WTC11 (cell line): ENCODE measurements around the gene RECQL5. TPM values are rescaled to one million over a fixed set of nuclear protein-coding genes. Genes with fewer than 3 reads are reported as not detected.

Experiments used
- ATAC-seq: fragments of 200-7000 bp; cut with Tn5 transposase; 2 replicates; pipeline ENCODE4 v1.10.0; 2021; ENCODE audit warnings: mild to moderate bottlenecking, moderate library complexity
- CTCF ChIA-PET: fragments of 300-600 bp; sonication (Branson Sonifier 250); formaldehyde crosslinking; loops from one replicate; lab custom pipeline; 2021; ENCODE audit warnings: antibody characterized with exemption; lab: Charles Lee
- POLR2A ChIA-PET: fragments of 350-600 bp; sonication (Branson Sonifier 250); formaldehyde crosslinking; loops from one replicate; lab custom pipeline; 2021; ENCODE audit warnings: antibody characterized with exemption; lab: Charles Lee
- DNase-seq: peaks from one replicate; pipeline ENCODE4 v3.0.0; 2021; ENCODE audit warnings: low spot score
- H3K27ac Mint-ChIP-seq: 2 replicates; pipeline ENCODE4 v1.8.0; 2021; ENCODE audit warnings: mixed read lengths
- H3K27me3 Mint-ChIP-seq: 2 replicates; pipeline ENCODE4 v1.8.0; 2021; ENCODE audit warnings: low read depth, mild to moderate bottlenecking, moderate library complexity, mixed read lengths
- H3K36me3 Mint-ChIP-seq: 2 replicates; pipeline ENCODE4 v1.8.0; 2021; ENCODE audit warnings: mixed read lengths
- H3K4me1 Mint-ChIP-seq: 2 replicates; pipeline ENCODE4 v1.8.0; 2022; ENCODE audit warnings: mixed read lengths
- H3K4me3 Mint-ChIP-seq: 2 replicates; pipeline ENCODE4 v1.8.0; 2021; ENCODE audit warnings: mild to moderate bottlenecking, moderate library complexity, mixed read lengths
- H3K9me3 Mint-ChIP-seq: 2 replicates; pipeline ENCODE4 v1.8.0; 2021; ENCODE audit warnings: mixed read lengths
- ATF1 ChIP-seq: sonication (generic); formaldehyde crosslinking; IDR thresholded peaks from 2 replicates; pipeline ENCODE4 v1.8.1; 2023; ENCODE audit warnings: mild to moderate bottlenecking, moderate library complexity, missing genetic modification reagents
- CBFB ChIP-seq: sonication (generic); formaldehyde crosslinking; IDR thresholded peaks from 2 replicates; pipeline ENCODE4 v1.8.1; 2022; ENCODE audit warnings: mild to moderate bottlenecking, low read depth, missing genetic modification reagents
- GABPB1 ChIP-seq: sonication (generic); formaldehyde crosslinking; IDR thresholded peaks from 2 replicates; pipeline ENCODE4 v1.8.1; 2023; ENCODE audit warnings: mild to moderate bottlenecking, missing genetic modification reagents
- NFE2L1 ChIP-seq: sonication (generic); formaldehyde crosslinking; IDR thresholded peaks from 2 replicates; pipeline ENCODE4 v1.8.1; 2023; ENCODE audit warnings: missing genetic modification reagents
- RORB ChIP-seq: fragments of 250-450 bp; sonication (Bioruptor Pico); IDR thresholded peaks from 2 replicates; pipeline ENCODE4 v1.9.0; 2021; ENCODE audit warnings: mild to moderate bottlenecking
- SP1 ChIP-seq: sonication (generic); formaldehyde crosslinking; conservative IDR thresholded peaks from 2 replicates; pipeline ENCODE4 v1.8.1; 2022; ENCODE audit warnings: missing genetic modification reagents
- TP53 ChIP-seq: sonication (generic); formaldehyde crosslinking; IDR thresholded peaks from 2 replicates; pipeline ENCODE4 v1.8.1; 2023; ENCODE audit warnings: mild to moderate bottlenecking, missing genetic modification reagents
- ZBTB43 ChIP-seq: sonication (generic); formaldehyde crosslinking; IDR thresholded peaks from 2 replicates; pipeline ENCODE4 v1.8.1; 2023; ENCODE audit warnings: mild to moderate bottlenecking, missing genetic modification reagents
- ZMAT4 ChIP-seq: fragments of 250-450 bp; sonication (Bioruptor Pico); IDR thresholded peaks from 2 replicates; pipeline ENCODE4 v1.9.0; 2021; ENCODE audit warnings: mild to moderate bottlenecking
- ZNF219 ChIP-seq: sonication (generic); formaldehyde crosslinking; IDR thresholded peaks from 2 replicates; pipeline ENCODE4 v1.8.0; 2023; ENCODE audit warnings: missing genetic modification reagents, mild to moderate bottlenecking, borderline replicate concordance
- ZNF281 ChIP-seq: sonication (generic); formaldehyde crosslinking; IDR thresholded peaks from 2 replicates; pipeline ENCODE4 v1.8.0; 2023; ENCODE audit warnings: mild to moderate bottlenecking, missing genetic modification reagents
- ZNF396 ChIP-seq: fragments of 250-450 bp; sonication (Bioruptor Pico); IDR thresholded peaks from 2 replicates; pipeline ENCODE4 v1.8.0; 2021; ENCODE audit warnings: mild to moderate bottlenecking, moderate library complexity, borderline replicate concordance
- ZNF532 ChIP-seq: fragments of 250-450 bp; sonication (Bioruptor Pico); IDR thresholded peaks from 2 replicates; pipeline ENCODE4 v1.9.0; 2021; ENCODE audit warnings: mild to moderate bottlenecking, borderline replicate concordance
- total RNA-seq: library from RNA; stranded (reverse); gene quantifications from 3 replicates; pipeline ENCODE4 v1.2.3, GENCODE V29; 2021

Gene RECQL5
- total RNA-seq, 1 experiment from 2014 or later = 51.0 TPM

GRCh38 chr17:75707079-75707571, 40.2 kb upstream of the RECQL5 start (continued):
- TF ChIP-seq ZNF532 = no peak
- TF ChIP-seq SP1 (CRISPR knock-in tag) = no peak
- TF ChIP-seq, all 79 proteins: peak for 0

GRCh38 chr17:75706042-75706728, 39.2 kb upstream of the RECQL5 start:
- POLR2A ChIA-PET = no interaction called here
- no peak for ATAC-seq
- TF ChIP-seq TP53 (CRISPR knock-in tag) (no peak), ZNF219 (CRISPR knock-in tag) (no peak), ZBTB43 (CRISPR knock-in tag) (no peak), RORB (CRISPR knock-in tag) (no peak), ATF1 (CRISPR knock-in tag) (no peak), CBFB (no peak), ZNF396 (no peak), ZNF281 (no peak)
- TF ChIP-seq, all 79 proteins: peak for 0
- no peaks in the 10 kb centered on the region for H3K9me3 Mint-ChIP-seq
- peaks cover 36% of the 10 kb centered on the region for H3K36me3 Mint-ChIP-seq
- no peaks in the 10 kb centered on the region for H3K4me1 Mint-ChIP-seq
- no peak overlapping the region for H3K27ac Mint-ChIP-seq
- no peak for DNase-seq
- H3K27me3 Mint-ChIP-seq = no peaks in the 10 kb centered on the region
- no peak overlapping the region for H3K4me3 Mint-ChIP-seq
- CTCF ChIA-PET = interaction anchor here (0.8 to 1.9 kb wide), 6 partner anchors 15 to 105 kb away, joined by 3 to 12 read pairs (median 3); partner anchors contain the start of genes ITGB4 and SMIM5

- peaks cover 46% of the 10 kb centered on the region for H3K36me3 Mint-ChIP-seq
- no peak overlapping the region for H3K4me3 Mint-ChIP-seq
- POLR2A ChIA-PET = no interaction called here
Observed at GRCh38 chr17:75704963-75705875, 38.3 kb upstream of the RECQL5 start.

More at GRCh38 chr17:75704963-75705875, 38.3 kb upstream of the RECQL5 start:
- DNase-seq (no peak), ATAC-seq (no peak; the same call in 1 of the 2 replicates)
- CTCF ChIA-PET = interaction anchor here (0.9 to 1.9 kb wide), 3 partner anchors 43 to 104 kb away, joined by 3 to 12 read pairs (median 3); no protein-coding TSS in a partner anchor
- Mint-ChIP-seq H3K27ac (no peak overlapping the region), H3K27me3 (no peaks in the 10 kb centered on the region; the same call in 1 of the 2 replicates), H3K4me1 (no peaks in the 10 kb centered on the region), H3K9me3 (no peaks in the 10 kb centered on the region)
- TF ChIP-seq GABPB1 (CRISPR knock-in tag) = no peak
- no peak for TF ChIP-seq ZMAT4
- TF ChIP-seq NFE2L1 = no peak
